CD4-positive, CD25-positive, alpha-beta regulatory T cell (primary cell): ENCODE results near the gene DMRTC1B. TPM values are rescaled to one million over a fixed set of nuclear protein-coding genes. Genes with fewer than 3 reads are reported as not detected.
"Not testable (repeated sequence)": the region's sequence is repeated elsewhere in the genome, so short reads cannot be mapped to it uniquely, and the experiment has no call there.

Experiments
- ATAC-seq, 2 donors: fragments of 150-1000 bp; cut with Tn5 transposase; one replicate each; pipeline ENCODE4 v1.10.0; 2021; ENCODE audit warnings: low read depth in 2 of 2, moderate number of reproducible peaks in 2 of 2, moderate library complexity in 1 of 2
- DNase-seq, 3 donors: peaks; one replicate each; pipeline versions ENCODE4 v3.0.0 to v3.0.0-alpha.2; 2012 to 2022; ENCODE audit warnings: mixed read lengths in 1 of 3
- H3K27ac ChIP-seq: one replicate; pipeline ENCODE4 v1.7.0; 2013; ENCODE audit warnings: mild to moderate bottlenecking, low read length; ENCODE audit not compliant: insufficient read depth, poor library complexity, severe bottlenecking
- H3K27me3 ChIP-seq: one replicate; pipeline ENCODE4 v1.7.0; 2013; ENCODE audit warnings: low read length; ENCODE audit not compliant: control insufficient read depth, insufficient read depth
- H3K36me3 ChIP-seq: one replicate; pipeline ENCODE4 v1.7.0; 2013; ENCODE audit warnings: mild to moderate bottlenecking, low read length, moderate library complexity; ENCODE audit not compliant: control insufficient read depth, insufficient read depth
- H3K4me1 ChIP-seq: 2 replicates; pipeline ENCODE4 v1.7.0; 2013; ENCODE audit warnings: mild to moderate bottlenecking, low read length; ENCODE audit not compliant: insufficient read depth, control insufficient read depth, poor library complexity, severe bottlenecking
- H3K4me3 ChIP-seq: one replicate; pipeline ENCODE4 v1.7.0; 2013; ENCODE audit warnings: low read depth, mild to moderate bottlenecking, low read length, moderate library complexity
- H3K9me3 ChIP-seq, 2 experiments: 1 replicate in 1 of 2; 2 replicates in 1 of 2; pipeline ENCODE4 v1.7.0; 2013; ENCODE audit warnings: low read length in 2 of 2, mild to moderate bottlenecking in 1 of 2, moderate library complexity in 1 of 2; ENCODE audit not compliant: control insufficient read depth in 2 of 2
- H3K27ac Mint-ChIP-seq, 3 donors: one replicate each; pipeline ENCODE4 v1.8.0; 2020 to 2022; ENCODE audit warnings: mild to moderate bottlenecking in 3 of 3, mixed read lengths in 3 of 3, moderate library complexity in 2 of 3
- H3K27me3 Mint-ChIP-seq: one replicate; pipeline ENCODE4 v1.8.0; 2022; ENCODE audit warnings: mild to moderate bottlenecking, mixed read lengths
- H3K36me3 Mint-ChIP-seq: one replicate; pipeline ENCODE4 v1.8.0; 2020; ENCODE audit warnings: mixed read lengths
- H3K4me1 Mint-ChIP-seq, 4 donors: one replicate each; pipeline ENCODE4 v1.8.0; 2020 to 2022; ENCODE audit warnings: mixed read lengths in 4 of 4, mild to moderate bottlenecking in 1 of 4
- H3K4me3 Mint-ChIP-seq, 4 donors: one replicate each; pipeline ENCODE4 v1.8.0; 2020 to 2022; ENCODE audit warnings: mild to moderate bottlenecking in 4 of 4, mixed read lengths in 4 of 4, moderate library complexity in 3 of 4
- H3K9me3 Mint-ChIP-seq, 7 donors: one replicate each; pipeline ENCODE4 v1.8.0; 2020 to 2022; ENCODE audit warnings: mixed read lengths in 7 of 7, mild to moderate bottlenecking in 3 of 7, moderate library complexity in 2 of 7
- polyA plus RNA-seq, 4 donors: library from polyadenylated mRNA; unstranded; fragments of 300-500 nt; fragmentation: Illumina TruSeq; gene quantifications; one replicate each; pipeline ENCODE4 v1.2.3, GENCODE V29; 2021
- total RNA-seq: library from RNA; stranded (reverse); gene quantifications from one replicate; pipeline ENCODE4 v1.2.3, GENCODE V29; 2022

DMRTC1B gene
- total and polyA plus RNA-seq, 5 donors from 2014 or later, result 0.31 to 1.7 (median 0.49) TPM

DNA sequence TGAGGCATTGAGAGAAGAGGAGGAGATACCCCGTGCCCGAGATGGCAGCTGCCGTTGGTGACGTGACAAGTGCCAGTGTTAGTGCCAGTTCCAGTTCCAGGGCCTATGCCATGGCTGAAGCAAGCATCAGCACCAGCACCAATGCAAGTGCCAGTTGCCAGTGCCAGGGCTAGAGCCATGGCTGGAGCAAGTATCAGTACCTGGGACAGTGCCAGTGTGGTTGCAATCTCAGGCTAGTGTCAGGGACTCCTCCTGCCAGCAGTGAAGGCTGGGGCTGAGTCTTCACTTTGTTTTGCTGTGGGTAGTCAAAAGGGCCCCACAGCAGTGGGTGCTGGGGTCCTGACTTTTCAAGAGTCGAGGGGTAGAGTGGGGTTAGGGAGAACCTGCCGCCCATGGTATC lies 1.5 kb downstream of the DMRTC1B start:
- not testable (repeated sequence) for H3K4me3 ChIP-seq, H3K36me3 Mint-ChIP-seq, ATAC-seq, H3K9me3 Mint-ChIP-seq, H3K36me3 ChIP-seq, H3K27me3 Mint-ChIP-seq, H3K4me1 ChIP-seq, H3K9me3 ChIP-seq, H3K4me1 Mint-ChIP-seq, H3K27me3 ChIP-seq, H3K27ac Mint-ChIP-seq, H3K27ac ChIP-seq, DNase-seq, H3K4me3 Mint-ChIP-seq

- H3K27me3 Mint-ChIP-seq, H3K4me1 ChIP-seq, H3K27ac ChIP-seq, ATAC-seq, H3K9me3 Mint-ChIP-seq, H3K4me3 ChIP-seq, H3K27me3 ChIP-seq, H3K4me1 Mint-ChIP-seq, H3K4me3 Mint-ChIP-seq, DNase-seq, H3K27ac Mint-ChIP-seq, H3K36me3 Mint-ChIP-seq, H3K9me3 ChIP-seq, H3K36me3 ChIP-seq: not testable (repeated sequence)
Measured at GRCh38 chrX:72782560-72782959, 5.9 kb downstream of the DMRTC1B start, which contains the start of gene FAM236B. TSS of gene FAM236B (minus strand) at chrX:72782660. CDS start at chrX:72782560, 100 bp downstream.

- ATAC-seq, H3K27ac ChIP-seq, H3K9me3 Mint-ChIP-seq, H3K4me3 ChIP-seq, H3K27me3 Mint-ChIP-seq, H3K4me1 ChIP-seq, H3K9me3 ChIP-seq, DNase-seq, H3K4me3 Mint-ChIP-seq, H3K36me3 Mint-ChIP-seq, H3K27ac Mint-ChIP-seq, H3K36me3 ChIP-seq, H3K4me1 Mint-ChIP-seq, H3K27me3 ChIP-seq: not testable (repeated sequence)
Measured at GRCh38 chrX:72783365-72783936, 6.8 kb downstream of the DMRTC1B start.

- H3K27me3 Mint-ChIP-seq, H3K4me1 Mint-ChIP-seq, ATAC-seq, H3K4me3 Mint-ChIP-seq, H3K9me3 ChIP-seq, H3K27ac Mint-ChIP-seq, H3K9me3 Mint-ChIP-seq, H3K27me3 ChIP-seq, H3K27ac ChIP-seq, H3K36me3 ChIP-seq, H3K36me3 Mint-ChIP-seq, H3K4me1 ChIP-seq, H3K4me3 ChIP-seq, DNase-seq: not testable (repeated sequence)
Measured at GRCh38 chrX:72783964-72784363, 7.3 kb downstream of the DMRTC1B start.

- H3K27me3 Mint-ChIP-seq, H3K27ac Mint-ChIP-seq: not testable (repeated sequence)
Measured at GRCh38 chrX:72788142-72788541, 11.5 kb downstream of the DMRTC1B start.

DNA sequence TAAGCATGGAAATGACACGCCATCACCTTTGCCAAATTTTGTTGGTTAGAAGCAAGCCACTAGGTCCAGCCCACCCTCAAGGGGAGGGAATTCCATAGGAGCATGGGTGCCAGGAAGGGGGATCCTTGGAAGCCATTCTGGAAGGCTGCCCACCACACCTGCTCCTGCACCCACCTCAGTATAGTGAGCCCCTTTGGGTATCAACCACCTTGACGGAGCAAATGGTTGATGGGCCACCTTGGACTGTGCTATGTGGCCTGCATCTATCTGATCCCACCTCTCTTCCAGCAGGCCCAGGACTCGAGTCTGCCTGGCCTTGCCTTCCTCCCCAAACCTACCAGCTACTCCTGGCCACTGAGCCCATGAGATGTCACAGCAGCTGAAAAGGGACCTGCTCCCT lies 13.7 kb downstream of the DMRTC1B start:
- not testable (repeated sequence) for H3K36me3 ChIP-seq, ATAC-seq, H3K4me1 ChIP-seq, H3K9me3 Mint-ChIP-seq, H3K27me3 ChIP-seq, H3K4me3 Mint-ChIP-seq, H3K9me3 ChIP-seq, H3K27ac ChIP-seq, H3K36me3 Mint-ChIP-seq, H3K27me3 Mint-ChIP-seq, H3K4me3 ChIP-seq, DNase-seq, H3K4me1 Mint-ChIP-seq, H3K27ac Mint-ChIP-seq

More at GRCh38 chrX:72788142-72788541, 11.5 kb downstream of the DMRTC1B start:
- ATAC-seq, H3K36me3 Mint-ChIP-seq, H3K9me3 ChIP-seq, H3K4me3 Mint-ChIP-seq, H3K4me3 ChIP-seq, H3K36me3 ChIP-seq, H3K9me3 Mint-ChIP-seq, H3K4me1 ChIP-seq, H3K4me1 Mint-ChIP-seq, H3K27ac ChIP-seq, H3K27me3 ChIP-seq, DNase-seq: not testable (repeated sequence)

GRCh38 chrX:72808110-72808509 lies 31.4 kb downstream of the DMRTC1B start, which contains the start of gene FAM236D:
TSS of gene FAM236D (minus strand) at chrX:72808210. CDS start at chrX:72808110, 100 bp downstream.
- not testable (repeated sequence) for H3K36me3 ChIP-seq, H3K27me3 ChIP-seq, H3K9me3 ChIP-seq, H3K36me3 Mint-ChIP-seq, H3K4me3 Mint-ChIP-seq, DNase-seq, H3K27ac ChIP-seq, H3K27me3 Mint-ChIP-seq, ATAC-seq, H3K4me3 ChIP-seq, H3K4me1 Mint-ChIP-seq, H3K4me1 ChIP-seq, H3K27ac Mint-ChIP-seq, H3K9me3 Mint-ChIP-seq

- not testable (repeated sequence) for H3K36me3 Mint-ChIP-seq, H3K4me3 Mint-ChIP-seq, H3K9me3 Mint-ChIP-seq, H3K4me3 ChIP-seq, H3K27me3 Mint-ChIP-seq, H3K27ac Mint-ChIP-seq, ATAC-seq, H3K4me1 Mint-ChIP-seq, H3K4me1 ChIP-seq, H3K9me3 ChIP-seq, DNase-seq, H3K27me3 ChIP-seq, H3K36me3 ChIP-seq, H3K27ac ChIP-seq
Measured at GRCh38 chrX:72830701-72831100, 54.0 kb downstream of the DMRTC1B start.
